Measurements from ENCODE around the gene VWA3B.
"Not testable (repeated sequence)": the region's sequence is repeated elsewhere in the genome, so short reads cannot be mapped to it uniquely, and the experiment has no call there.

VWA3B gene
- 0 to 0.09 (median 0) reads per million in 4 experiments for total RNA-seq

GRCh38 chr2:98086491-98087446, at the start of gene VWA3B:
Gene VWA3B (plus strand): TSS chr2:98087167. CDS start chr2:98093093, 5,926 bp downstream.
- DNase-seq: no peak

- no peak for DNase-seq
These were observed 49.8 kb upstream of the VWA3B start for GRCh38 chr2:98037206-98037605.

GRCh38 chr2:98037666-98038336, 49.2 kb upstream of the VWA3B start:
- DNase-seq: no peak

- DNase-seq: no peak
These were observed 47.7 kb upstream of the VWA3B start for GRCh38 chr2:98039085-98039756.

- no peak for DNase-seq
These were observed 46.5 kb upstream of the VWA3B start for GRCh38 chr2:98040331-98040939.

GRCh38 chr2:98043101-98043500, 43.9 kb upstream of the VWA3B start:
- DNase-seq: no peak

GRCh38 chr2:98044730-98045129, 42.2 kb upstream of the VWA3B start:
- not testable (repeated sequence) for DNase-seq

- no peak for DNase-seq
These were observed 36.9 kb upstream of the VWA3B start for GRCh38 chr2:98050070-98050469.

GRCh38 chr2:98058191-98058975, 28.6 kb upstream of the VWA3B start:
- no peak for DNase-seq

- DNase-seq: no peak
These were observed 26.7 kb upstream of the VWA3B start for GRCh38 chr2:98060277-98060676.

GRCh38 chr2:98063291-98063854, 23.6 kb upstream of the VWA3B start:
- DNase-seq: no peak

GRCh38 chr2:98065808-98066207, 21.2 kb upstream of the VWA3B start:
- DNase-seq: no peak

- no peak for DNase-seq
These were observed 19.8 kb upstream of the VWA3B start for GRCh38 chr2:98067160-98067559.

- no peak for DNase-seq
These were observed 16.9 kb upstream of the VWA3B start for GRCh38 chr2:98070081-98070480.

- DNase-seq: no peak
These were observed 14.5 kb upstream of the VWA3B start for GRCh38 chr2:98072442-98072841.

GRCh38 chr2:98078701-98079100, 8.3 kb upstream of the VWA3B start:
- no peak for DNase-seq

GRCh38 chr2:98084151-98084868, 2.7 kb upstream of the VWA3B start:
- DNase-seq: no peak

GRCh38 chr2:98084869-98085238, 2.1 kb upstream of the VWA3B start:
- no peak for DNase-seq

- no peak for DNase-seq
These were observed 1.3 kb upstream of the VWA3B start for GRCh38 chr2:98085649-98086048.

- no peak for DNase-seq
These were observed 567 bp downstream of the VWA3B start for GRCh38 chr2:98087447-98088020.

- DNase-seq: no peak
These were observed 1.3 kb downstream of the VWA3B start for GRCh38 chr2:98088261-98088660.
